LNCaP clone FGC (cell line): ENCODE measurements around the gene CPNE9.

Experiments
- DNase-seq: peaks from one replicate; pipeline ENCODE4 v3.0.0-alpha.2; 2011; ENCODE audit warnings: low read depth
- H3K4me3 ChIP-seq: 2 replicates; pipeline ENCODE4 v1.5.1; 2011; ENCODE audit warnings: mild to moderate bottlenecking, low read depth, low read length, control low read depth
- CTCF ChIP-seq: IDR thresholded peaks from 2 replicates; pipeline ENCODE4 v1.5.1; 2012; ENCODE audit warnings: mild to moderate bottlenecking; ENCODE audit not compliant: control insufficient read depth, insufficient read depth; ENCODE audit errors: extremely low read depth

CPNE9 gene

GRCh38 chr3:9700536-9700935 lies 3.1 kb upstream of the CPNE9 start:
- no peak overlapping the region for H3K4me3 ChIP-seq
- TF ChIP-seq CTCF = no peak
- no peak for DNase-seq

- TF ChIP-seq CTCF = no peak
- no peak for DNase-seq
- no peak overlapping the region for H3K4me3 ChIP-seq
These were observed 2.6 kb upstream of the CPNE9 start for GRCh38 chr3:9701006-9701405.

- no peak for DNase-seq
- TF ChIP-seq CTCF = no peak
- no peak overlapping the region for H3K4me3 ChIP-seq
These were observed 1.9 kb upstream of the CPNE9 start for GRCh38 chr3:9701711-9702110.

GRCh38 chr3:9703240-9703639 lies 393 bp upstream of the CPNE9 start:
- H3K4me3 ChIP-seq = no peak overlapping the region
- DNase-seq = no peak
- no peak for TF ChIP-seq CTCF

- no peak for TF ChIP-seq CTCF
- DNase-seq = no peak
- H3K4me3 ChIP-seq = no peak overlapping the region
These were observed 1.0 kb downstream of the CPNE9 start for GRCh38 chr3:9704347-9705322.

GRCh38 chr3:9710174-9710739 lies 6.6 kb downstream of the CPNE9 start:
- TF ChIP-seq CTCF = no peak
- DNase-seq = no peak
- no peak overlapping the region for H3K4me3 ChIP-seq
